NCI-H2081 (cell line): ENCODE results near the gene ZC3H10.
"Not testable (repeated sequence)": the region's sequence is repeated elsewhere in the genome, so short reads cannot be mapped to it uniquely, and the experiment has no call there.

ENCODE experiments used
- DNase-seq, 2 experiments: peaks; one replicate each; lab custom pipeline; 2025; lab: John Stamatoyannopoulos, UW

ZC3H10 gene

DNA sequence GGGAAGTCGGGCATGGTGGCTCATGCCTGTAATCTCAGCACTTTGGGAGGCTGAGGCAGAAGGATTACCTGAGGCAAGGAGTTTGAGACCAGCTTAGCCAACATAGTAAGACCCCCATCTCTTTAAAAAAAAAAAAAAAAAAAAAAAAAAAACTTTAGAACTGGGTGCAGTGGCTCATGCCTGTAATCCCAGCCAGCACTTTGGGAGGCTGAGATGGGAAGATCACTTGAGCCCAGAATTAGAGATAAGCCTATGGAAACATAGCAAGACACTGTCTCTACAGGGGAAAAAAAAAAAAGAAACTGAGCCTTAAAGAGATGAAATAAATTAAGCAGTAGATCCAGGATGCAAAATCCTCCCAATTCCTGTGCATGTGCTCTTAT, 15.4 kb upstream of the ZC3H10 start:
- DNase-seq: no peak

GRCh38 chr12:56103066-56103711, 14.9 kb upstream of the ZC3H10 start:
- no peak for DNase-seq

DNA sequence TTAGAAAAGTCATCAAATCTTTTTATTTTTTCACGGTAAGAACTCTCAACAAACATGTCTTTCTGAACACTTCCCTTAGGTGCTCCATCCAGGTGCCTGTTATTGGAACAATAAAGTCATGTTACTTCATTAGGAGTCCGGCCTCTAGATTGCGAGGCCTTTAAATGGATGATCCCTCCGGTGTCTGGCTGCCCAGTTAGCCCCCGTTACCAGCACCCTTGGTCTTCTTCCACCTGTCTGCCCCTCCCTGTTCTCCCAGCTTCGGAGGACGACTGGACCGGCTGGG, 14.3 kb upstream of the ZC3H10 start:
- no peak for DNase-seq

- peak; percentile 99 for DNase-seq
Measured at GRCh38 chr12:56104109-56104814, 13.8 kb upstream of the ZC3H10 start, which contains the start of gene PA2G4. Gene PA2G4 (plus strand): TSS chr12:56104559. CDS start chr12:56104738, 179 bp downstream.

GRCh38 chr12:56104815-56105608, 13.1 kb upstream of the ZC3H10 start:
- peak in 1 of 2 experiments; percentile 13 for DNase-seq

- DNase-seq: no peak
Measured at GRCh38 chr12:56105609-56105902, 12.5 kb upstream of the ZC3H10 start.

DNA sequence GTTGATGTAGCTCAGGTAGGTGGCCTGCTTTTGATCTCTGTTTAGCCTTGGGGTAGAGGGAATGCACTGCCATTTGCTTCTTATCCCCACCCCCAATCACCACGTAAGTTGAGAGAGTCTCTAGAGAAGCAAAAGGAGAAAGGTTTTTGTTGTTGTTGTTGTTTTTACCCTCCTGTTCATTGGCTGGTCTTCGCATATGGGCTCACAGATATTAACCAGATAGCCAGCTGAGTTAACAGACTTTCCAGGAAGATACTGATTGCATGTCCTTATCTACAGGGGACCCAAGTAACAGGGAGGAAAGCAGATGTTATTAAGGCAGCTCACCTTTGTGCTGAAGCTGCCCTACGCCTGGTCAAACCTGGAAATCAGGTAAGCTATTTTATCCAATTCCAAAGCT, 10.8 kb upstream of the ZC3H10 start:
- DNase-seq: no peak

DNA sequence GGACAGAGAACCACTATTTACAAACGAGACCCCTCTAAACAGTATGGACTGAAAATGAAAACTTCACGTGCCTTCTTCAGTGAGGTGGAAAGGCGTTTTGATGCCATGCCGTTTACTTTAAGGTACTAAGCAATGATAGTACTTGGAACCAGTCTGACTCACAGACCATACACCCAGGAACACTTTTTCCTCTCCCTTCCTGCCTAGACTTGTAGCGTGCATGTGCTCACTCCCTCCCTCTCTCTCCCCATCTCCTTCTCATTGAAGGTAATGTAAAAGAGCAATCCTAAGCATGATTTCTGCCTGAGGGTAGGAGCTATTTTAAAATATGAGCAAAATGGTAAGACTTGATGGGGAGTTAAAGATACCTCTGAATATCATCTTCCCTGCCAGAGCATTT, 7.5 kb upstream of the ZC3H10 start:
- DNase-seq: no peak

GRCh38 chr12:56114084-56114483, 4.0 kb upstream of the ZC3H10 start:
- DNase-seq: no peak

DNA sequence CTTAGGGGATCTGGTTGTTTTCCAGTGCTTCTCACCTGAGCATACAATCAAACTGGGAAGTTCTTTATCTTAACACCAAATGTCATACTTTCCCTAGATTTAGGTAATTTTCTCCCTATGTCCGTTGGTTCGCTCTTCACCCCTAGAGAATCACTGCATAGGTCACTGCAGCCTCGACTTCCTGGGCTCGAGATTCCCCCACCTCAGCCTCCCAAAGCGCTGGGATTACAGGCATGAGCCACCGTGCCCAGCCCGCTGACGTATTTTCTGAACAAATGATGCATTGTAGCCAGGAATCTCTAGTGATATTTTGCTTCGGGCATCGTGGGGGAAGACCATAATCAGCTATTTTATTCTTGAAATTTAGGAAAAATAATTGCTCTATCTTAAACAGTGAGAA, 2.7 kb upstream of the ZC3H10 start:
- peak in 1 of 2 experiments; percentile 32 for DNase-seq

DNA sequence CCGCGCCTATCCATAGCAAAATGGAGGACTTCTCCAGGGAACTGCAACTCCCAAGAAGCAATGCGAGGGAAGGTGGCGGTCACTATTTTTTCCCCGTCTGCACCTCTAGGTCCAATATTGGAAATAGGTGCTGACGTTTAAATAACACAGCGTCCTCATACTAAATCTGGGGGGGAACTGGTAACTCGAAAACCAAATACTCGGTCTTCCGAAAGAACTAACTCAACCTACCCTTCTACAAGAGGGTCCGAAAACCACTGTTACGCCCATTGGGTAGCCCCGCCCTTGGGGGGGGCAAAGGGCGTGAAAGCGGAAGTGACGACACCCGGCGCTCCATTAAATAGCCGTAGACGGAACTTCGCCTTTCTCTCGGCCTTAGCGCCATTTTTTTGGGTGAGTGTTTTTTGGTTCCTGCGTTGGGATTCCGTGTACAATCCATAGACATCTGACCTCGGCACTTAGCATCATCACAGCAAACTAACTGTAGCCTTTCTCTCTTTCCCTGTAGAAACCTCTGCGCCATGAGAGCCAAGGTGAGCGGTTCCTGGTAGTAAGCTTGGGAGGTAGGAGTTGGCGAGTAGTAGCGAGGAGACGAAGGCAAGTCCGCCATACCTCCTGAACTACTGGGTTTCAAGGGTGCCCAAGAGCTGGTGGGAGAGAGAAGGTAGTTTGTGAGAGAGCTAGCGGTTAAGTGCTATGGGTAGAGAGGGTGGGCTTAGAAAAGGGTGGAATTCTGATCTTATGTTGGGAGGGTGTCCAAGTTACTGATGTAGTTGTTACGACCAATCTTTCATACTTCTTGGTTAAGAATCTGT, 1.6 kb upstream of the ZC3H10 start, which contains the start of gene RPL41:
TSS of gene RPL41 (plus strand) at position 367 of the 815 bp plus-strand sequence.
- DNase-seq: peak; percentile 93 to 95

DNA sequence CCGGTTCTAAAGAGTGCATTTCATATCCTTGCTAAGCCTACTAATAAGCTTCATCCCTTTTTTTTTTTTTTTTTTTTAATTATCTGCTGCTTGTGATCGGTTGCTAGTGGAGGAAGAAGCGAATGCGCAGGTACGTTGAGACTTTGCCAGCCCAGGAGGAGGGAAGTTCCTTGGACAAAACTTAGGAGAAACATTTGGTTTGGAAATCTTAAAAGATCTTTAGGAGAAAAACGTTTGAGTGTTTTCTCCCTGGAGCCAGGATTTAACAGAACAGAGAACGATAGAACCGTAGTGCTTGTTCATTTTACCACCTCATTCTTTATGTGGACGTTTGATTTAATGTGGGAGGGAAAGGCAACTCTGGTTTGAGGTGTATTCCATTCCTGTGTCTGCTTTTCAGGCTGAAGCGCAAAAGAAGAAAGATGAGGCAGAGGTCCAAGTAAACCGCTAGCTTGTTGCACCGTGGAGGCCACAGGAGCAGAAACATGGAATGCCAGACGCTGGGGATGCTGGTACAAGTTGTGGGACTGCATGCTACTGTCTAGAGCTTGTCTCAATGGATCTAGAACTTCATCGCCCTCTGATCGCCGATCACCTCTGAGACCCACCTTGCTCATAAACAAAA, 872 bp upstream of the ZC3H10 start:
- DNase-seq: not testable (repeated sequence)

GRCh38 chr12:56118688-56119357, 757 bp downstream of the ZC3H10 start:
- DNase-seq: no peak

- DNase-seq: peak; percentile 84 to 86
Measured at GRCh38 chr12:56119361-56119796, 1.3 kb downstream of the ZC3H10 start.

DNA sequence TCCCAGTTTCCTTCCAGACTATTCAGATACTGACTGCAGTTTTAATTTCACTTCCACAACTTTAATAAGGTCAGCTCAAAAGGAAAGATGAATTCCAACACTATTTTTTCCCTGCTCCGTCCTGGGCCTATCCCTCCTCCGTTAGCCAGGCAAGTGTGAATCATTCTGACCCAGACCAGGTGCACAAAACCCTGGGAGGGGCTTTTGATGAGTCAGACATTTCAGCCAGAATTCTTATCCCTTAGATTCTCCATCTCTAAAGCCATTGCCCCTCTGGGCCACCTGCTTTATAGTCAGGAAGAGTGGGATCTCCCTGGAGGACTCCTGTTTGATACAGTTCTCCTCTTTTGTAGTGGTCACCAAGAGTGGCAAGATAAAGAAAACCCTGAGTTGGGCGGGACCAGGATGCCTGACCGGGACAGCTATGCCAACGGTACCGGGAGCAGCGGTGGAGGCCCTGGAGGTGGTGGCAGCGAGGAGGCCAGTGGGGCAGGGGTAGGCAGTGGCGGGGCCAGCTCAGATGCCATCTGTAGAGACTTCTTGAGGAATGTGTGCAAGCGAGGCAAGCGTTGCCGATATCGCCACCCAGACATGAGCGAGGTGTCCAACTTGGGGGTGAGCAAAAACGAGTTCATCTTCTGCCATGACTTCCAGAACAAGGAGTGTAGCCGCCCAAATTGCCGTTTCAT, 2.2 kb downstream of the ZC3H10 start:
- DNase-seq: no peak

- no peak for DNase-seq
Measured at GRCh38 chr12:56121204-56121870, 3.3 kb downstream of the ZC3H10 start.

GRCh38 chr12:56122637-56123036, 4.6 kb downstream of the ZC3H10 start:
- peak in 1 of 2 experiments; percentile 61 for DNase-seq

GRCh38 chr12:56124133-56124532, 6.1 kb downstream of the ZC3H10 start:
- no peak for DNase-seq

DNA sequence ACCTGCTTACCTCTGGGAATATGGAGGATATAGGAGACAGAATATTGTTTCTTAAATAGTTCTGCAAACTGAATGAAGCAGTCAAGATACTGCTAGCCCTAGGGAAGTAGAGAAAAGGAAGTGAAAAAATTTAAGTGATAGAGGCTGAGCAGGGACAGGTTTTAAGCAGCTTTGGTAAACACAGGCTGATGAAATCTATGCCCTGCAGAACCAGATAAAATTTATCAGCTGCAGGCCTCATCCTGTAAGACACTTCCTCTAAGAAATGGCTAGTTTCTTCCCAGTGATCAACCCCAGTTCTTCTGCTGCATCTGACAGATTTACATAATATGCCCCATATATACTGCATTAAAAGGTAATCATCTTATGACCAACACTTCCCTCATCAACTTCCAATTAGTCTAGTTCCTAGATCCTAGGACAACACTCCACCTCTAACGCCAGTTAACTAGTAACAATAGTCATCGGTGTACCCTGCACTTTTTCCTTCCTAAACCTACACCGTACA, 8.7 kb downstream of the ZC3H10 start:
- no peak for DNase-seq

DNA sequence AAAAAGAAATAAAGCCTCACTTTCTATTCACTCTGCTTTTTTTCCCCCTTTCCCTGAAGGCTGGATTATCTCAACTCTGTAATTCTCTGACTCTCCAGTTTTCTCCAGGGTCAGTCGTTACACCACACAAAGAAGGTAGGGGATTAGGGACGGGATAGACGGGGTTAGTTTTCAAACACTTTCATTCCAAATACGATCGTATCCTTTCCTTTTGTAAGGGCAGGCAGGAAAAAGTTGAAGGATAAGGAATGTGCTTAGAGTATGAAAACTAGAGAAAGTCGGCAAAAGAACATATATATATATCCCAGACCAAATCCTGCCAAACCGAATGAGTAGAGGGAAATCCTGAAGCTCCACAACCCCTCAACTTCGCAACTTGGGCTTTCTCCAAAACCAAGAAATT, 9.4 kb downstream of the ZC3H10 start:
- DNase-seq: no peak
